ENCODE data around the gene ITCH.
A peak's percentile ranks its signal among the peaks of the same experiment; 100 is the strongest.
"Not testable (repeated sequence)": the region's sequence is repeated elsewhere in the genome, so short reads cannot be mapped to it uniquely, and the experiment has no call there.

The ITCH gene

DNA sequence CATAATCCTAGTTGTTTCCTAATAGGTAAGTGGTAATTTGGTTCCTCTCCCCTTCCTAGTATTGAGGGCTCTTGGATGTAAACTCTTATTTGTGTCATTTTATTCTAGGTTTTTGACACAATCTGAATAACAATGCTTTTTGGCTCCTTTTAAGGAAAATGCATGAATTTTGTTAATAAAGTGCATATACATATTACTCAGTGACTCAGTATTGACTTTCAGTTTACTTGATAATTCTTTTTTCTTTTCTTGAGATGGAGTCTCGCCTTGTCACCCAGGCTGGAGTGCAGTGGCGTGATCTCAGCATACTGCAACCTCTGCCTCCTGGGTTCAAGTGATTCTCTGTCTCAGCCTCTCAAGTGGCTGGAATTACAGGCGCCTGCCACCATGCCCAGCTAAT, 19.1 kb downstream of the ITCH start:
- no peak overlapping the region for H3K4me3 Mint-ChIP-seq
- DNase-seq (ENCODE audit: low spot score): no peak
- H3K9me3 Mint-ChIP-seq: no peaks in the 10 kb centered on the region
- H3K27ac Mint-ChIP-seq: no peak overlapping the region
- H3K4me1 Mint-ChIP-seq (ENCODE audit: low read depth): peaks cover 7% of the 10 kb centered on the region
- H3K36me3 Mint-ChIP-seq (ENCODE audit: low read depth): peaks cover 10% of the 10 kb centered on the region
- H3K27me3 Mint-ChIP-seq (ENCODE audit: low read depth): no peaks in the 10 kb centered on the region

DNA sequence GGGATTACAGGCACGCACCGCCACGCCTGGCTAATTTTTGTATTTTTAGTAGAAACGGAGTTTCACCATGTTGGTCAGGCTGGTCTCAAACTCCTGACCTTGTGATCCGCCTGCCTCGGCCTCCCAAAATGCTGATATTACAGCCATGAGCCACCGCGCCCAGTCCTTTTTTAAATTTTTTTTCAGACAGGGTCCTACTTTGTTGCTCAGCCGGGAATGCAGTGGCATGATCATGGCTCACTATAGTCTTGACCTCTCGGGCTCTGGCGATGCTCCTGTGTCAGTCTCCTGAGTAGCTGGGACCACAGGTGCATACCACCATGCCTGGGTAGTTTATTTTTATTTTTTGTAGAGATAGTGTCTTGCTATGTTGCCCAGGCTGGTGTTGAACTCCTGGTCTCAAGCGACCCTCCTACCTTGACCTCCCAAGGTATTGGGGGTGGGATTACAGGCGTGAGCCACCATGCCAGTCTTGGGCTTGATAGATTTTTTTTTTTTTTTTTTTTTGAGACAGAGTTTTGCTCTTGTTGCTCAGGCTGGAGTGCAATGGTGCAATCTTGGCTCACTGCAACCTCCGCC, 19.9 kb downstream of the ITCH start:
- not testable (repeated sequence) for H3K27ac Mint-ChIP-seq; DNase-seq (ENCODE audit: low spot score); H3K9me3 Mint-ChIP-seq; H3K4me1 Mint-ChIP-seq (ENCODE audit: low read depth); H3K27me3 Mint-ChIP-seq (ENCODE audit: low read depth); H3K4me3 Mint-ChIP-seq; H3K36me3 Mint-ChIP-seq (ENCODE audit: low read depth)

DNA sequence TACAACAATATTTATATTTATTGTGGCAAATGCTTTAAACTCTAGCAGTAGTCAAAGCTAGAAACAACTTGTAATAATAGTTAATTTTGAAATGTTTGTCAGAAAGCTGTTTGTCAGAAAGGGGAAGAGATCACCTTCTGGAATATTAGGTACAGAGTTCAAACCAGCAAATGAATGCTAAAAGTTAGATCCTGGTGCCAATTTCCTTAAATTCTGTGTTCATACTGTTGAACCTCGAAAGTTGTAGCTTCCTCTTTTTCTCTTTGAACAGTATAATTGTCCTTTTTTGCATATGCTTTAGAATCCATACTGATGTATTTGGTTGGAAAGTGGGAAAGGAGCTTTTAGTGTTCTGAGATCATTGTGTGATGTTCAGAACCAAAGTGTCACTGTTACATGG, 22.4 kb downstream of the ITCH start:
- Mint-ChIP-seq H3K27me3 (ENCODE audit: low read depth) (no peaks in the 10 kb centered on the region), H3K9me3 (no peaks in the 10 kb centered on the region), H3K4me1 (ENCODE audit: low read depth) (peaks cover 21% of the 10 kb centered on the region), H3K4me3 (no peak overlapping the region), H3K27ac (no peak overlapping the region), H3K36me3 (ENCODE audit: low read depth) (peaks cover 16% of the 10 kb centered on the region)
- no peak for DNase-seq (ENCODE audit: low spot score)

DNA sequence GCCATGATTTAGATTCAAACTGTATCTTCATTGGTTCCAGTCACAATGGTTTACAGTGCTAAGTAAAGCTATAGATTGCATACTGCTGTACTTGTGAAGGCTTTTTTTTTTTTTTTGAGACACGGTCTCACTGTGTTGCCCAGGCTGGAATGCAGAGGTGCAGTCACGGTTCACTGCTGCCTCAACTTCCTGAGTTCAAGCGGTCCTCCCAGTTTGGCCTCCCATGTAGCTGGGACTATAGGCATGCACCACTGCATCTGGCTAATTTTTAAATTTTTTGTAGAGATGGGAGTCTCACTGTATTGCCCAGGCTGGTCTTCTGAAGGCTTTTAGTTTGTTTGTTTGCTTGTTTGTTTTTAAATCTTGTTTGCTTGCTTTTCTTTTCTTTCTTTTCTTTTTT, 24.9 kb downstream of the ITCH start:
- no peaks in the 10 kb centered on the region for H3K9me3 Mint-ChIP-seq
- no peak overlapping the region for H3K27ac Mint-ChIP-seq
- no peak for DNase-seq (ENCODE audit: low spot score)
- H3K27me3 Mint-ChIP-seq (ENCODE audit: low read depth): no peaks in the 10 kb centered on the region
- H3K36me3 Mint-ChIP-seq (ENCODE audit: low read depth): peaks cover 24% of the 10 kb centered on the region
- peaks cover 25% of the 10 kb centered on the region for H3K4me1 Mint-ChIP-seq (ENCODE audit: low read depth)
- no peak overlapping the region for H3K4me3 Mint-ChIP-seq

DNA sequence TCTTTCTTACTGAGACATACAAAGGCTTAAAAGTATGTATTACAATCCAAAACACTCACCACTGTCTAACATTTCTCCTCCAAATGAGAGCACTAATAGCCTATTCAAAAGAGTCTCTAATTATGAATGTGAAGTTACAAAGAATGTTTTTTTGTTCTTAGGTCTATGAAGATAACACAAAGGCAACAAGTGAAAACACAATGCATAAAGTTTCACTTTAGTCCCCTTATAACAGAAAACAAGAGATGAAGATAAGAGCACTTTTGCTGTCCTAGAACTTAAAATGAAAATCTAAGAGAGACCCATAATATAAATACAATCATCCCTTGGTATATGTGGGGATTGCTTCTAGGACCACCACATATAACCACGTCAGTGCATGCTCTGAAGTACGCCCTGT, 25.6 kb downstream of the ITCH start:
- H3K36me3 Mint-ChIP-seq (ENCODE audit: low read depth): peaks cover 31% of the 10 kb centered on the region
- no peaks in the 10 kb centered on the region for H3K9me3 Mint-ChIP-seq
- H3K27ac Mint-ChIP-seq: peak overlapping the region; percentile 35
- no peaks in the 10 kb centered on the region for H3K27me3 Mint-ChIP-seq (ENCODE audit: low read depth)
- peaks cover 25% of the 10 kb centered on the region for H3K4me1 Mint-ChIP-seq (ENCODE audit: low read depth)
- H3K4me3 Mint-ChIP-seq: no peak overlapping the region
- no peak for DNase-seq (ENCODE audit: low spot score)

DNA sequence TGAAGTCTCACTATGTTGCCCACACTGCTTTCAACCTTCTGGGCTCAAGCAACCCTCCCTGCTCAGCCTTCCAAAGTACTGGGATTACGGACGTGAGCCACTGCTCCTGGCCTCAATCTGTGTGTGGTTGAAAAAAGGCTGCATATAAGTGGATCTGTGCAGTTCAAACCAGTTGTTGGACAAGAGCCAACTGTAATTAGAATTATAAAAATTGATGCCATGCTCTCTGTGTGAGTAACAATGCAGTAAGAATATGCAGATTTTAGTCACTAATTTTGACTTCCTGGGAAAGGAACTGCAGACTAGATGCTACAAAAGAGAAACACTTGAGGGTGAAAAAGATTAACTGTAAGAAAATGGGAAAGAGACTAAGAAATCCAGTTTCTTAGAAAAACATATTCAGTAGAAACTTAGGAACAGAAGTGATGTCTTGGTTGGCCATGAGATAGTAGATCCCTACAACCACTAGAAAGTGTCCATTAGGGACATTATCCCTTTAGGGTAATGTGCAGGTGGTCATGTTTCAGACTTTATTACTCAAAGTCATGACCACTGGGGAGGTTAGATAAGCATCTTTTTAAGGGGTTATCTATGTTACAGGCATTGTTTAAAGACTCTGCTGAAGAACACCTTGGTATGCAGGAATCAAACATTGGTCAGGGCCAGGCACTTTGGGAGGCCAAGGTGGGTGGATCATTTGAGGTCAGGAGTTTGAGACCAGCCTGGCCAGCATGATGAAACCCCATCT, 26.3 kb downstream of the ITCH start:
- H3K4me3 Mint-ChIP-seq: no peak overlapping the region
- H3K36me3 Mint-ChIP-seq (ENCODE audit: low read depth): peaks cover 34% of the 10 kb centered on the region
- H3K4me1 Mint-ChIP-seq (ENCODE audit: low read depth): peaks cover 25% of the 10 kb centered on the region
- H3K27me3 Mint-ChIP-seq (ENCODE audit: low read depth): no peaks in the 10 kb centered on the region
- no peaks in the 10 kb centered on the region for H3K9me3 Mint-ChIP-seq
- peak overlapping the region; percentile 53 for H3K27ac Mint-ChIP-seq
- no peak for DNase-seq (ENCODE audit: low spot score)

DNA sequence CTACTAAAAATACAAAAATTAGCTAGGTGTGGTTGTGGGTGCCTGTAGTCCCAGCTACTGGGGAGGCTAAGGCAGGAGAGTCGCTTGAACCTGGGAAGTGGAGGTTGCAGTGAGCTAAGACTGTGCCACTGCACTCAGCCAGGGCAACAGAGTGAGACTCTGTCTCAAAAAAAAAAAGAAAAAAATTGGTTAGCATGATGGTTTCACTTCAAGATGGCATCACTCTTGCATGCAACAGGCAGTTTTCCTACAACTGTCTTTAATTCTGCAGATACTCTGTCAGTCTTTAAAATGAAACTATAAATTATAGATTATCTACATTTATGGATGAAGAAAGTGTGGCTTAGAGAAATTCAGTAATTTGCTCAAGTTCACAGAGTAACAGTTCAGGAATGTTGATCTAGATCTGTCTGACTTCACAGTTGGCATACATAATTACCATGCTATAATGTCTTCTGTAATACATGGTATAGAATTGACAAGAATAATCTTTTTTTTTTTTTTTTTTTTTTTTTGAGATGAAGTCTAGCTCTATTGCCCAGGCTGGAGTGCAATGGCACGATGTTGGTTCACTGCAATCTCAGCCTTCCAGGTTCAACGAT, 27.0 kb downstream of the ITCH start:
- H3K4me3 Mint-ChIP-seq: no peak overlapping the region
- peak overlapping the region; percentile 53 for H3K27ac Mint-ChIP-seq
- H3K36me3 Mint-ChIP-seq (ENCODE audit: low read depth): peaks cover 37% of the 10 kb centered on the region
- H3K9me3 Mint-ChIP-seq: no peaks in the 10 kb centered on the region
- no peaks in the 10 kb centered on the region for H3K27me3 Mint-ChIP-seq (ENCODE audit: low read depth)
- no peak for DNase-seq (ENCODE audit: low spot score)
- peaks cover 26% of the 10 kb centered on the region for H3K4me1 Mint-ChIP-seq (ENCODE audit: low read depth)

DNA sequence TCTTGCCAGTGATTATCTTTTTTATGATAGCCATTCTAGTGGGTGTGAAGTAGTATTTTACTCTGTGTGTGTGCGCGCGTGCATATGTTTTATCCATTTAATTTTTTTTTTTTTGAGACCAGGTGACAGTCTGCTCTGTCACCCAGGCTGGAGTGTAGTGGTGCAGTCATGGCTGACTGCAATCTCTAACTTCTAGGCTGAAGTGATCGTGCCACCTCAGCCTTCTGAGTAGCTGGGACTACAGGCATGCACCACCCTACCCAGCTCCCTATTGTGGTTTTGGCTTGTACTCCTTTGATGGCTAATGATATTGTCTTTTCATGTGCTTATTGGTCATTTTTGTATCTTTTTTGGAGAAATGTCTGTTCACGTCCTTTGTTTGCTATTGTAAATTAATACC, 33.3 kb downstream of the ITCH start:
- H3K36me3 Mint-ChIP-seq (ENCODE audit: low read depth): peaks cover 33% of the 10 kb centered on the region

DNA sequence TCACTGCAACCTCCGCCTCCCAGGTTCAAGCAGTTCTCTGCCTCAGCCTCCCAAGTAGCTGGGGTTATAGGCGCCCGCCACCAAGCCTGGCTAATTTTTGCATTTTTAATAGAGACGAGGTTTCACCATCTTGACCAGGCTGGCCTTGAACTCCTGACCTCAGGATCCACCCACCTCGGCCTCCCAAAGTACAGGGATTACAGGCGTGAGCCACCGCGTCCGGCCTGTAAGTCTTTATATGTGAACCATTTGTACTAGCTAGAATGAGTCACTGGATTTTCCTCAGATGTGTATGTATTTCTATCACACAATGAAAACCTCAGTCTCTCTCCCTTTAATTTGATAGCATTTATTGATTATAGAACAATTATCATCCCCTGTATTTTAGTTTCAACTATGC, 34.0 kb downstream of the ITCH start:
- H3K9me3 Mint-ChIP-seq: no peaks in the 10 kb centered on the region
- no peaks in the 10 kb centered on the region for H3K27me3 Mint-ChIP-seq (ENCODE audit: low read depth)
- peaks cover 9% of the 10 kb centered on the region for H3K4me1 Mint-ChIP-seq (ENCODE audit: low read depth)
- no peak overlapping the region for H3K27ac Mint-ChIP-seq
- H3K36me3 Mint-ChIP-seq (ENCODE audit: low read depth): peaks cover 34% of the 10 kb centered on the region
- H3K4me3 Mint-ChIP-seq: no peak overlapping the region
- DNase-seq (ENCODE audit: low spot score): no peak

More for the DNA sequence above, 33.3 kb downstream of the ITCH start:
- no peaks in the 10 kb centered on the region for H3K27me3 Mint-ChIP-seq (ENCODE audit: low read depth)
- peaks cover 9% of the 10 kb centered on the region for H3K4me1 Mint-ChIP-seq (ENCODE audit: low read depth)
- H3K9me3 Mint-ChIP-seq: no peaks in the 10 kb centered on the region
- no peak for DNase-seq (ENCODE audit: low spot score)
- H3K27ac Mint-ChIP-seq: no peak overlapping the region
- no peak overlapping the region for H3K4me3 Mint-ChIP-seq

DNA sequence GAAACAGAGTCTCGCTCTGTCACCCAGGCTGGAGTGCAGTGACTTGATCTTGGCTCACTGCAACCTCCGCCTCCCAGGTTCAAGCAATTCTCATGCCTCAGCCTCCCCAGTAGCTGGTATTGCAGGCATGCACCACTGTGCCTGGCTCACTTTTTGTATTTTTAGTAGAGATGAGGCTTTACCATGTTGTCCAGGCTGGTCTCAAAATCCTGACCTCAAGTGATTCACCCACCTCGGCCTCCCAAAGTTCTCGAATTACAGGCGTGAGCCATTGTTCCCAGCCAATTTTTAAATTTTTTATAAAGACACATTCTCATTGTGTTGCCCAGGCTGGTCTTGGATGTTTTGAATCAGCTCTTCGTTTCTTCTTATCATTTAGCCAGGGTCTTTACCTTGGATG, 37.7 kb downstream of the ITCH start:
- H3K4me1 Mint-ChIP-seq (ENCODE audit: low read depth): peaks cover 16% of the 10 kb centered on the region
- not testable (repeated sequence) for H3K4me3 Mint-ChIP-seq; DNase-seq (ENCODE audit: low spot score); H3K9me3 Mint-ChIP-seq; H3K27me3 Mint-ChIP-seq (ENCODE audit: low read depth); H3K27ac Mint-ChIP-seq
- peaks cover 27% of the 10 kb centered on the region for H3K36me3 Mint-ChIP-seq (ENCODE audit: low read depth)

DNA sequence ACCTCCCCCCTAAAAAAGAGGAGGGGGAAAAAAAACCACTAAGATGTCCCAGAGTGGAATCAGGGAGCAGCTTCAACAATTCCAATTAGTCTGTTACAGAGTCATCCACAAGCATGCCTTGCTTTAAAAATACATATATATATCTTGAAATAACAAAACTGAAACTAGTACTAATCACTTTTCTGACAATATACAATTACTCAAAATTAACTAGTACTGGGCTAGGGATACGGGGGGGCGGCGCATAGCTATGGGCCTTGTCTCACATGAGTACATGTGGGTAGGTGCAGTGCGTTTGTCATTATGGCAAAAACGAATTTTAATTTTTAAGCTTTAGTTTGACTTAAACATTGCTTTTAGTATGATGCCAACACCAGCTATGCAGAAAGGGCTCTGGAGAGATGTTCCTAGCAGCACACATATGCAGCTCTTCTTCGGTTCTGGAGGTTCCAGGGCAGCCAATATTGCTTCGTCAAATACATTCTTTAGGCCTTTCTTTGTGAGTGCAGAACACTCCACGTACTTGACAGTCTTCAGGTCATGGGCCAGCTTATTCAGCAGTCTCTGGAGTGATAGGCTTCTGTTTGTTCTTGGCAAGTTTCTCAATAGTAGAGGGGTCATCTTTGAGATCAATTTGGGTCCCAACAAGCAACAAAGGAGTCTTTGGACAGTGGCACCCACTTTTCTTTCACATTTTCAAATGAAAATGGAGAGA, 38.8 kb downstream of the ITCH start:
- DNase-seq (ENCODE audit: low spot score): no peak
- Mint-ChIP-seq H3K4me3 (no peak overlapping the region), H3K9me3 (no peaks in the 10 kb centered on the region), H3K27ac (no peak overlapping the region), H3K36me3 (ENCODE audit: low read depth) (peaks cover 27% of the 10 kb centered on the region), H3K27me3 (ENCODE audit: low read depth) (no peaks in the 10 kb centered on the region), H3K4me1 (ENCODE audit: low read depth) (peaks cover 18% of the 10 kb centered on the region)

DNA sequence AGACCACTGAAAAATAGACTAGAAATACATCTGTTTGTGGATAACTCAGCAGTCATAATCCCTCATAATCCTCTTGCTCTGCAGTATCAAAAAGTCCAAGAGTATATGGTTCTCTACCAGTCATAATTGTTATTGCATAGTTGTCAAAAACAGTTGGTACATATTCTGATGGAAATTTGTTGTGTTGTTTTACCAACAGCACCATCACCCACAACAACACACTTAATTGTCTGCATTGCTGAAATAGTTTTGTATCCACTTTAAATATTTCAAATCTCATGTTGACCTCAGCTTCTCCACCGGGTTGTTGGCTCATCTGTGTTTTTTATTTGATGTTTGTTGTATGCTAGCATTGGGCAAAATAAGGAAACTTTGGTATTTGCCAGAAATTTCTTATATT, 39.4 kb downstream of the ITCH start:
- Mint-ChIP-seq H3K4me1 (ENCODE audit: low read depth) (peaks cover 18% of the 10 kb centered on the region), H3K27ac (no peak overlapping the region), H3K36me3 (ENCODE audit: low read depth) (peaks cover 25% of the 10 kb centered on the region), H3K4me3 (no peak overlapping the region), H3K9me3 (no peaks in the 10 kb centered on the region), H3K27me3 (ENCODE audit: low read depth) (no peaks in the 10 kb centered on the region)
- no peak for DNase-seq (ENCODE audit: low spot score)

DNA sequence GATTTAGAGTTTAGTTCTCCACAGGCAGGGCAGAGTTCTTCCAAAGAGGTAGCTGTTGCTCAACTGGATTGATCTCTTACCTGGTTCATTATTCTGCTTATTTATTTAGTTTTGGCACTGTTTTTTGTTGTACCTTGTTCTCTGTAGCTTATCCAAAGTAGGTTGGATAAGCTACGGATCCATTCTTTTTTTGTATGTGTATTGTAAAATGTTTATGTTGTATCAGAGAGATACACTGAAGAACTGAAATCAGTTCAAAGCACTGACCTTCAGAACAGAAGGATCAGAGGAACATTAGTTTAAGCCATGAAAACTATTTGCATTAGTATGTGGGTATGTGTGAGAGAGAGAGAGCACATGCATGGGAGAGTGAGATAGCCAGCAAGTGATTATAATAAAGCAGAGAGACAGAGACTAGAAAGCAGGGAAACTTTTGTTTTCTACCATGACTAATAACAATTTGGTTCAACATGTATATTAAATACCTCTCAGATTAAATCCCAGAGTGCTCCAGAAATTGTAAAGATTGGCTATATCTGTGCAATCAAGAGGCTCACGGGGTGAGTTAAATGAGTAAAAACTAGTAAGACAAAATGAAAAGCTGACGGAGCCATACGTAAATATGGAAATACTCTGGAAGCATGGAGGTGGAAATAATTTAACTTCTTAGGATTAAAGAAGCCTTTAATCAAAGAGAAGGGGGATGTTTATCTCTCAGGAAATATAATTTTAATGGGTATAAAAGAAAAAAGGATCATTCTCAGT, 40.2 kb downstream of the ITCH start:
- peaks cover 18% of the 10 kb centered on the region for H3K4me1 Mint-ChIP-seq (ENCODE audit: low read depth)
- DNase-seq (ENCODE audit: low spot score): no peak
- H3K36me3 Mint-ChIP-seq (ENCODE audit: low read depth): peaks cover 27% of the 10 kb centered on the region

More for the DNA sequence above, 40.2 kb downstream of the ITCH start:
- Mint-ChIP-seq H3K4me3 (no peak overlapping the region), H3K9me3 (no peaks in the 10 kb centered on the region), H3K27ac (peak overlapping the region; percentile 7), H3K27me3 (ENCODE audit: low read depth) (no peaks in the 10 kb centered on the region)

All from T-helper 2 cell treated with Interferon-gamma antibody and Interleukin-4, amounts not matched to agents 5 μg/mL and 100 μg/mL, for 36 hours (primary cell).